ENCODE results near the gene TOR4A.
"Not testable (repeated sequence)": the region's sequence is repeated elsewhere in the genome, so short reads cannot be mapped to it uniquely, and the experiment has no call there.

TOR4A gene

DNA sequence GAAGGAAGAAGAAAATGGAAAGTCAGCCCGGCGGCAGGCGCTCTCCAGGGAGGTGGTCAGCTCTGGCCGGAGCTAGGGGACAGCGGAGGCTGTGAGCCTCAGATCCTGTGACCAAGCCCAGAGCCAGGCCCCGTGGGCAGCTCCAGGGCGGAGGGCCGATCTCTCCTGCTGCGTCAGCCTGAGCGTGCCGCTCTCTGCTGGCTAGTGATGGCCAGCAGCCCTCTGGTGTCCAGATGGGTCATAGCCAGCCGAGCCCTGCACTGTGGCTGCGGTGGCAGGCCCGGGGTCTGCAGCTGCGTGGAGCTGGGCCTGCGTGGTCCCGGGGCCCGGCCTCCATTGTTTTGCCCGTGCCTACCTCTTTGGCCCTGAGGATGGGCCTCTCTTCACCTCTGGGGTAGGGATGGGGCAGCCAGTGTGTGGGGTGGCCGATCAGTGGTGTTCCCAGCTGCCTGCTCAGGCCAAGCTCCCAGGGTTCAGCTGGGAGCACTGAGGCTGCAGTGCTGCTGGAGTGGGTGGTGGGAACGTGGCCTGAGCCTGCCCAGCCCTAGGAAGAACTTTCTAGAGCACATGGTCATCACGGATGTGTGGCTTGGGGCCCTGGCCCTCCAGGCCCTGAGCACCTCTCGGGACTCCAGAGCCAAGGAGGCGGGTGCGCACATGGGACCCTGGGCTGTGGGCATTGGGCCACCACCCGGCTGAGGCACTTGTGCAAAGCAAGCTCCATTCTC, 41.6 kb downstream of the TOR4A start:
- DNase-seq: no peak

DNA sequence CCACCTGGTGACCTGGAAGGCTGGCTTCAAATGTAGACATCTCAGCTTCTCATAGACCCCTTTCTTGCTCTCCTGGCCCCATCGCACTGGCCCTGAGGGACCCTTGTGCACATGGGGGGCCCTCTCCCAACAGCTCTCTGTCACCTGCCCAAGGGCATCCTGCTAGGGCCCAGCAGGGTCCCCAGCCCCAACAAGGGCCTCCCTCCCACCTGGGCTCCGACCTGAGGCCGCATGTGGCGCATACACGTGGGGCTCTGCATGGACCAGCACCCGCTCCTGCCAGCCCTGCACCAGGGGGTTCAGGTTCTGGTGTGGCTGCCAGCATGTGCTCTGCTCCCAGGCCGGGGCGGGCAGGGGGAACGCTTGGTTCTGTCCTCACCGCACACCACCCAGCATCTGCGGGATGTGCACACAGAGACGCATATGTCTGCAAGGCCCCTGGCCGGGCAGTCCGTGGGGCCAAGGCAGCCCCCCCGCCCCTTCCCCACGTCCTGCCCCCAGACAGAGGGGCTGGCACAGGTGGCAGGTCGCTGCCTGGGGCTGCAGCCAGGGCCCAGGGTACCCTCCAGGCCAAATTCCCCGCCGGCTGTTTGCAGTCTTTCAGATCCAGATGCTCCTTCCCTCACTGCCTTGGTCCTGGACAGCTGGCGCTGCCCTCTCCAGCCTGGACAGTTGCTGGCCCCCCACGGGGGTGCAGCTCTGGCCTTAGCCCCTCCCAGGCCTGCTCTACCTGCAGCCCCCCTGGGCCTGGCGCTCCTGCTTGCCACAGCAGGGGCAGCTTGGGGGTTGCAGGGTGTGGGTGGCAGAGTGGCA, 42.4 kb downstream of the TOR4A start:
- DNase-seq: no peak

DNA sequence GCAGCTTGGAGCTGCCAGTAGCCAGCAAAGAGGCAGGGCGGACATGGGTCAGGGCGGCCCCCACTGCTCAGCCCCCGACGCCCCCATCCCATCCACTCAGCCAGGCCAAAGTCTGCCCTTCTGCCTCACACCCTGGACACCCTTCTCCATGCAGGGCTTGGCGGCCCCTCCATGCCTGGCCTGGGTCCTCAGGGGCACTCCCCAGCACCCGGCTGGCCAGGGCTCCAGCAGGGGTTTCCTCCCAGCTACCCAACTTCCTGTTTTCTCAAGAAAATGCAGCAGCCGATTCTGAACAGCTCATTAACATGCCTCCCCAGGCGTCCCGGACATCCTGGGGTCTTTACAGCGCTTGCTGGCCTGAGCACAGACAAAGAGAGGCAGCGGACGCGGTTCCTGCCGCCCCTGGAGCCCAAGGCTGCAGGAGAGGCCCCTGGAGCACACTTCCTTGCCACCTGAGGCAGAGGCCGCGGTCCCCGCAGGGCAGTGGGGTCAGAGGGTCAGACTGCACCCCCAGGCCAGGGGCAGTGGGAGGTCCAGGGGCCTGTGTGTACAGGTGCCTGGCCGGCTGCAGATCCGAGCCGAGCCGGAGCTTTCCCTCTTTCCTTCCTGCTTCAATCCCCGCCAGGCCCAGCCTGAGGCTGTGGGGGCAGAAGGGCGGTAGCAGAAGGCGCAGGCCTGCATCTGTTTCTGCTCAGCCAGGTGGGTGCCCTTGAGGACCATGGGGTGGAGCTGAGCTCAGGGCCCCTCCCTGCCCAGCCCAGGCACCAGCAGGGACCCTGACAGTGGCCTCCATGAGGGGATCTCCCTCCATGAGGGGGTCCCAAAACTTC, 43.2 kb downstream of the TOR4A start:
- peak; percentile 91 to 92 for DNase-seq

DNA sequence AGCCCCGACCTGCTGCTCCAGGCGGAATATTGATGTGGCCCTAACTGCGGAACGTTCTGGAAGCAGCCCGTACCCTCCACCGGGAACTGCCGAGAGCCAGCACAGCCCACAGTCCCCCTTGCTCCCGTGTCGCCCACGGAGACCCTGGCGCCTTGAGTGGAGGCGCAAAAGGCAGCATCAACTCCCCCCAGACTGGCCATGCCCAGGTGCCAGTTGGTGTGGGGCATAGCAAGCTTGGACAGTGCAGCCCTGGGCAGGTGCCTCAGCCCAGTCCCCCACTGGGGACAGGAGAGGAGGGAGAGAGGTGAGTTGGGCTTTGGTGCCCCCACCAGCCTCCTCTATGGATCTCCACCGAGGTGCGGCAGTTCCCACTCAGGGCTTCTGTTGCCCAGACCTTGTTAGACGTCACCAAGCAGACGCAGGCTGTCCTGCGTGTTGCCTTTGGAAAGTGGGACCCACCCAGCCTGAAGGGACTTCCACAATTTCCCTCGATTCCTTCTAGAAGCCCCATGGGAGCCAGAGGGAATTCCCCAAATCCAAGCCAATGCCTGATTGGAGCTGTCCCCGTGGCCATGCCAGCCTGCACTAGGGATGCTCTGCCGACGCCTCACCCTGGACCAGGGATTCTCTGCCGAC, 44.3 kb downstream of the TOR4A start:
- DNase-seq: no peak

DNA sequence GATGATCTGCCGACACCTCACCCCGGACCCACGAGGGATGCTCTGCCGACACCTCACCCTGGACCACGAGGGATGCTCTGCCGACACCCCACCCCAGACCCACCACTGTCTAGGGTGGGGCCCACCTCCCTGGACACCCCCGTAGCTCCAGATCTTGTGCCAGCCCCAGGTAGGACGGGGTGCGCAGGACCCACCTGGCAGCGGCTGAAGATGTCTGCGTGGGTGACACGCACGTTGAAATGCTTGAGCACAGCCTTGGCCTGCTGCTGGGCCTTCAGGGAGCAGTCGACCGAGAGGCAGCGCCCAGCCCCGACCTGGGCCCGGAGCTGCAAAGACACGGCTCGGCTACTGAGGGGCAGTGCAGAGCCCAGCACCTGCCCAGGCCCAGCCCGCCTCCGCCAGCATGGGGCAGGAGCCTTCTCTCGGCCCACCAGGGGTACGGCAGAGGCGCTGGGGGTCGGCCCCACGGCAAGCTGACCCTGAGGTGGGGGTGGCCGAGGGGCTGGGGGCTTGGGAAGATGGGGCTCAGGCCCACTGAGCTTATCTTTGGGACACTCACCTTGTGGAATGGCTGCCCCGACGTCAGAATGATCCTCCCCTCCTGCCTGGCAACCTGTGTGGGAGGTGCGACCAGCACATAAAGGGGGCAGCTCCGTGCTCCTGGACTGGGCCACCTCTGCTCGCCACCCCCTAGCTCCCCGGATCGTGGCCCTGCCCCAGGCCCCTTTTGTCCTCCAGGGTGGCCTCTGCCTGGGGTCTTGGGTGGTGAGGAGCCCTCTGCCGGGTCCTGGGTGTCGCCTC, 46.2 kb downstream of the TOR4A start:
- no peak for DNase-seq

DNA sequence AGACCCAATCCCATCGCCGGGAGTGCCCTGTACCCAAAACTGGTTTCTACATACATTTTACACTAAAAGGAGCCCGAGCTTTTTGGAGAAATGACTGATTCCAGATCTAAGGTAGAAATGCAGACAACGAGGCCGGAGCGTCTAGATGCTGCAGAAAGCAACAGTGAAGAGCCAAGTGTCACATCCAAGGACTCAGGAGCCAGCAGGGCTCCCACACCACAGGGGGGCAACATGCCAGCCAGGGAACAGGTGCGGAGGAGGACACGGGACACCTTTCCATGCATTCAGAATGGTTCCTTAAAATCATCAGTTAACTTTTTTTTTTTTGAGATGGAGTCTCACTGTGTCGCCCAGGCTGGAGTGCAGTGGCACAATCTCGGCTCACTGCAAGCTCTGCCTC, 47.6 kb downstream of the TOR4A start:
- no peak for DNase-seq

DNA sequence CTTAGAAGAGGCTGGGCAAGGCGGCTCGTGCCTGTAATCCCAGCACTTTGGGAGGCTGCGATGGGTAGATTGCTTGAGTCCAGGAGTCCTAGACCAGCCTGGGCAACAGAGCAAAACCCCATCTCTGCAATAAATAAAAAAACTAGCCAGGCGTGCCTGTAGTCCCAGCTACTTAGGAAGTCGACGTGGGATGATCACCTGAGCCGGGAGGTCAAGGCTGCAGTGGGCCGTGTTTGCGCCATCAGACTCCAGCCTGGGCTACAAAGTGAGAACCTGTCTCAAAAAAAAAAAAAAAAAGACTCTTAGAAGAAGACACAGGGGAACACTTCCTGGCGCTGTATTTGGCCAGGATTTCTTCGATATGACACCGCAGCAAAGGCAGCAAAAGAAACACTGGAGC, 48.3 kb downstream of the TOR4A start:
- no peak for DNase-seq

DNA sequence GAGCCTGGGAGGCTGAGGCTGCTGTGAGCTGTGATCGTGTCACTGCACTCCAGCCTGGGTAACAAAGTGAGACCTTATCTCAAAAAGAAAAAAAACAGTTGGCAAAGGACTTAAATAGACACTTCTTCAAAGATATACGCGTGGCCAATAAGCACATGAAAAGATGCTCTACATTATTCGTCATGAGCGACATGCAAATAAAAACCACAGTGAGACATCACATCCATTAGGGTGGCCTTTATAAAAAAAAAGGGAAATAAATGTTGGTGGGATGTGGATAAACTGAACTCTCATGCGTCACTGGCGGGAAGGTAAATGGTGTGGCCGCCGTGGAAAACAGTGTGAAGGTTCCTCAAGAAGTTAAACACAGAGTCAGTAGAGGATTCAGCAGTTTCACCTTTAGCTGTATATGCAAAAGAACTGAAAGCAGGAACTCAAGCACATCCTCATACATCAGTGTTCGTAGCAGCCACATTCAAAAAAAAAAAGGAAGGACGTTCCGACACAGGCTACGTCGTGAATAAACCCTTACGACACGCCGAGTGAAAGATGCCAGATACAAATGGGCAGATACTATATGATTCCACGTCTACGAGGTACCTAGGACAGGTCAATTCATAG, 49.0 kb downstream of the TOR4A start:
- DNase-seq: no peak

DNA sequence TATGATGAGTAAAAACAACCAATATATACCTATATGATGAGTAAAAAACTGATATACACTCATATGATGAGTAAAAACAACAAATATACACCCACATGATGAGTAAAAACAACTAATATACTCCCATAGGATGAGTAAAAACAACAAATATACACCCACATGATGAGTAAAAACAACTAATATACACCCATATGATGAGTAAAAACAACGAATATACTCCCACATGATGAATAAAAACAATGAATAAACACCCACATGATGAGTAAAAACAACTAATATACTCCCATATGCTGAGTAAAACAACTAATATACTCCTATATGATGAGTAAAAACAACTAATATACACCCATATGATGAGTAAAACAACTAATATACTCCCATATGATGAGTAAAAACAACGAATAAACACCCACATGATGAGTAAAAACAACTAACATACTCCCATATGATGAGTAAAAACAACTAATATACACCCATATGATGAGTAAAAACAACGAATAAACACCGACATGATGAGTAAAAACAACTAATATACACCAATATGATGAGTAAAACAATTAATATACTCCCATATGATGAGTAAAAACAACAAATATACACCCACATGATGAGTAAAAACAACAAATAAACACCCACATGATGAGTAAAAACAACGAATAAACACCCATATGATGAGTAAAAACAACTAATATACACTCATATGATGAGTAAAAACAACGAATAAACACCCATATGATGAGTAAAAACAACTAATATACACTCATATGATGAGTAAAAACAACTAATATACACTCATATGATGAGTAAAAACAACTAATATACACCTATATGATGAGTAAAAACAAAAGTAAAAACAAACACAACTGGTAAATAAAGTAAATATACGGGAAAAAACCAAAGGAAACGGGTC, 50.4 kb downstream of the TOR4A start:
- DNase-seq: not testable (repeated sequence)

DNA sequence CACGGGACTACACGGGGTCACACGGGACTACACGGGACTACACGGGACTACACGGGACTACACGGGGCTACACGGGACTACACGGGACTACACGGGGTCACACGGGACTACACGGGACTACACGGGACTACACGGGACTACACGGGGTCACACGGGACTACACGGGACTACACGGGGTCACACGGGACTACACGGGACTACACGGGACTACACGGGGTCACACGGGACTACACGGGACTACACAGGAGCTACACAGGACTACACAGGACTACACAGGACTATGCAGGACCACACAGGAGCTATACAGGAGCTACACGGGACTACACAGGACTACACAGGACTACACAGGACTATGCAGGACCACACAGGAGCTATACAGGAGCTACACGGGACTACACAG, 52.1 kb downstream of the TOR4A start:
- DNase-seq: not testable (repeated sequence)

DNA sequence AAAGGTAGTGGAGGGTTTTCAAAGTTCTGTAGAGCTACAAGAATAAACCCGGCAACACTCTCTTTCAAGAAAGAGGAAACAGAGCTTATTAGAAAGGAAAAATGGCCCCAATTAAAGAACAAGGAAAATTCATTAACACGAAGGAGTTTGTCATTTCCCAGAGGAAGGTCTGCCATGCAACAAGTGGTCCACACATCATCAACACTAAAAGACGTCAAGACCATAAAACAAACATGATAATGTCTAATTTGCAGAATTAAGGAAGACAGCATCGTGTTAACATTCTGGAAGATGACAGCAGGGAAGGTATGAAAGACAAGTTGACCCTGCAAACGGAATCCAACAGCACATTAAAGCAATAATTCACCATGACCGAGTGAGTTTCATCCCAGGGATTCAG, 53.2 kb downstream of the TOR4A start:
- no peak for DNase-seq

DNA sequence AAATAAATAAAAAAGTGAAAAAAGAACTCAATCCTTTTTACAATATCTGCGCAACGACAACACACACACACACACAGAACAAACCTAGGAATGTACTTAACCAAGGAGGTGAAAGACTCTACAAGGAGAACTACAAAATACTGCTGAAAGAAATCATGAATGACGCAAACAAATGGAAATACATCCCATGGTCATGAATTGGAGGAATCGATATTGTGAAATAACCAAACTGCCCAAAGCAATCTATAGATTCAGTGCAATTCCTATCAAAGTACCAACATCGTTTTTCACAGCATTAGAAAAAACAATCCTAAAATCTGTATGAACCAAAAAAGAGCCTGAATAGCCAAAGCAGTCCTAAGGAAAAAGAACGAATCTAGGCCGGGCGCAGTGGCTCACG, 54.4 kb downstream of the TOR4A start:
- DNase-seq: no peak
